HTR-8/SVneo (cell line): ENCODE data around the gene KRT72.

Source experiments
- DNase-seq: peaks from one replicate; pipeline ENCODE4 v3.0.0; 2011; ENCODE audit warnings: low spot score, mixed read lengths; ENCODE audit not compliant: insufficient read length
- FAIRE-seq: peaks from 2 replicates; lab custom pipeline; 2011; peaks lifted over from hg19 to GRCh38; lab: Jason Lieb, UNC

The KRT72 gene

DNA sequence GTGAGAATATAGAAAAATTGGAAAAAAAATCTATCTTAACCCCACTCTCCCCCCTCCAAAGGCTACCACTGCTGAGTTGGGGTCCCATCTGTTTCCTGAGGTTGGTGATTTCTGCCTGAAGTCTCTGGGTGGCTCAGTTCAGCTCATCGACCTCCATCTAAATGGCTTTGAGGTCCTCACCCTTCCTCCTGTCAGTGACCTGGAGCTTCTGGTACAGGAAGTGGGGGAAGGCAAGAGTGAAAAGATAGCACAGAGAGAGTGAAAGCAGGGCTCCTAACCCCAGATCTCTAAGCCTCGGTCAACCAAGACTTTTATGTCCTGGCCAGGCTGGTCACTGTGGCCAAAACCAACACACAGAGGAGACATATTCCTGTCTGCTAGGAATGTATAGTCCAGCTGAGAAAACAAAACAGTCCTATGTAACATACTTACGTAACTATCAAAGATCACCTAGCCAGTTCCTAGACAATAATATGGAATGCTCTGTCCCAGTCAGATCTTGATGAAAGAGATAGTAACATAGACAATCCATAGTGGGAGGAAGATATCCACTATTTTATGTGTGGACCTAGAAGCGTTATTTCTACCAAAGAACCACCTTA, 29.4 kb upstream of the KRT72 start:
- DNase-seq, result no peak
- FAIRE-seq, result no peak

GRCh38 chr12:52630008-52630500, 28.8 kb upstream of the KRT72 start:
- FAIRE-seq (no peak), DNase-seq (no peak)

GRCh38 chr12:52629281-52630007, 28.2 kb upstream of the KRT72 start:
- FAIRE-seq (no peak), DNase-seq (no peak)

DNA sequence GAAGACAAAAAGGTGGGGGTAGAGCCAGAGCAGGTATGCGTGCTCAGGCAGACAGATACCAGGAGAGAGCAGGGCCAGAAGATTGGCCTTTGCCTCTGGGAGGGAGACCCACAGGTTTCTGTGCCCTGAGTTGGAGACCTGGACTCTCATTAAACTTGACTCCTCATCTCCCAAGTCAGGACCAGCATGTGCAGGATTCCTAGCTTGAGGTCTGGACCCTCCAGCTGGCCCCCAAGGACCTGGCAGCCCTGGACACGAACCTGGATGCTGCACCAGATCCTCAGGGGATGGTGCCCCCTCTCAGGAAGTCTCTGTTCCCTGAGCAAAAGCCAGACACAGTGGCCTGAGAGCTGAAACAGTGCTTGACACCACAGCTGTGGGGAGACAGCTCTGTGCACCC, 27.6 kb upstream of the KRT72 start:
- FAIRE-seq (no peak), DNase-seq (no peak)

- FAIRE-seq (no peak), DNase-seq (no peak)
Measured at GRCh38 chr12:52628111-52628507, 26.8 kb upstream of the KRT72 start.

GRCh38 chr12:52627395-52628110, 26.3 kb upstream of the KRT72 start:
- no peak for DNase-seq
- no peak for FAIRE-seq

DNA sequence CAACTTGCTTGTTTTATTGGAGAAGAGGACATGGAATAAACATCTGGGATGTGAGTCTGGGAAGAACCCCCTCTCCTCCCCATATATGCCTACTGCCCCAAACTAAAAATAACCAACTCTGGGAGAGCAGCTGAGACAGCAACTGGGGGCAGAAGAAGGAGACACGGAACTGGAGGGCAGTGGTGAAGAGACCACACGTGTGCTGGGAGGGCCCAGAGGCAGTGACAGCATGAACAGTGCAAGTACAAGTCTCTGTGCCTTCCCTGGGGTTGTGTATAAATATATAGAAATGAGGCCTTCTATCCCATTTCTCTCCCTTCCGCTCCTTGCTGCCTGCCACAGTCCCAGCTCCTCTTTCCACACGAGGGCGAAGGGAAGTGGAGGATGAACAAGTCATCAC, 21.1 kb upstream of the KRT72 start:
- FAIRE-seq (no peak), DNase-seq (no peak)

GRCh38 chr12:52618866-52619265, 17.6 kb upstream of the KRT72 start:
- no peak for FAIRE-seq
- DNase-seq, result no peak

DNA sequence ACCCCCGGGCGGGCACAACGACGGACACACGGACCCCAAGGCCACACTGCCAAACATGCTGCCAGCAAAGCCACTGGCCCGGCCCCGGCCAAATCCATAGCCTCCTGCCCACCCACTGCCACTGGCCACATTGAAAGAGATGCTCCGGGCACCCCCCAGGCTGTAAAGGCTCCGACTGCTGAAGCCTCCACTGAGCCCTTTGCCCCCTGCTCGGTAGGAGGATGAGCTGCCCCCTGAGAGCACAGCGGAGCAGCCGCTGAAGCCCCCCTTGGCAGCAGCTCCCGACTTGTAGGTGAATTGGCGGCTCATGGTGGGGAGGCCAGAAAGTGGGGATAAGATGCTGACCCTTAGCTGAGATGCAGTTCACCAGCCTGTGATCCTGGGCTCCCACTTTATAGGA, 17.0 kb upstream of the KRT72 start, which contains the start of gene KRT73:
KRT73 (minus strand) TSS at position 344 of the 400 bp plus-strand sequence; CDS start at position 309, 35 bp downstream.
- no peak for FAIRE-seq
- DNase-seq, result no peak

DNA sequence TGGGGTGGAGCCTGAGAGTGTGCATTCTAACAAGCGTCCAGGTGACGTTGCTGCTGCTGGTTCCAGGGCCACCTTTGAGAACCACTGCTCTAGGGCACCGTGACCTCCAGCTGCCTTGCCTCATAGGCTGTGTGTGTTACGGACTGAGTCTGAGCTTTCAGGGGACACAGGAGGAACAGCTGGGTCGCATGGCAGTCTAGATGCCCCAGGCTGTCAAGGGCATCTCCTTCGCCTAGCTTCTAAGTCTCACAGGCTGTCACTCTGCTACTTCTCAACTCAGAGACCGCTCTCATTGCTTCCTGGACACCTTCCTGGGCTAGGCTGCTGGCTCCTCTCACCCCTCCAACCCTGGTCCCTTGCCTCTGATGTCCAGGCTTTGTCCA, 16.1 kb upstream of the KRT72 start:
- no peak for DNase-seq
- FAIRE-seq, result no peak

DNA sequence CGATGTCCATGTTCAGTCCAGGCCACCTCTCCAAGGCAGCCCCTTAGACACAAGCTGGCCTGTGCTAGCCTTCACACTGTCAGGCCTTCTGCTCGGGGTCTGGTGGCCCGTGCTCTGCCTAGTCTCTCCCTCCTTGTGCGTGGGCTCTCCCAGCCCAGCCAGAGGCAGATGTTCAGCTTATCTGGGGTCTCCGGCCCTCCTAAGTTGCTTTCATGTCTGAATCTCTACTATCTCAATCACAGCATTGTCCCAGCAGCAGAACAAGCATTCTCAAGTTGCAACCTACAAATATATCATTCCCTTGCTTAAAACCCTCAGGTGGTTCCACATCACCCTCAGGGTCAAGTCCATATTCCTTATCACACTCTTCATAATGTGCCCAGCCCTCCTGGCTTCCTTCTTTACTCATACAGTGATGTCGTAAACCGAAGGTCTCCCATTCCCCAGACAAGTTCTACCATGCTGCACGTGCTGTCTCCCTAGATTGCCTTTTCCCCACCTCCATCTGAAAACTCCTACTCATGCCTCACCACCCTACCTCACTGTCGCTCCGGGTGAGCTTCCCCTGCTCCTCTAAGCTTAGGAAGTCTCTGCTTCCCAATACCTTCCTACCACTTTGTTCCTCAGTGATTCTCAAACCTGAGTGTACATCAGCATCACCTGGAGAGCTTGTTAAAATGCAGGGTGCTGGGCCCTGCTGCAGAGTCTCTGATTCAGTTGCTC, 15.6 kb upstream of the KRT72 start:
- FAIRE-seq (no peak), DNase-seq (no peak)

- FAIRE-seq, result no peak
- no peak for DNase-seq
Measured at GRCh38 chr12:52615912-52616311, 14.6 kb upstream of the KRT72 start.

GRCh38 chr12:52615208-52615868, 14.1 kb upstream of the KRT72 start:
- DNase-seq (no peak), FAIRE-seq (no peak)

- FAIRE-seq (no peak), DNase-seq (no peak)
Measured at GRCh38 chr12:52614381-52615207, 13.3 kb upstream of the KRT72 start.

- DNase-seq (no peak), FAIRE-seq (no peak)
Measured at GRCh38 chr12:52613384-52614030, 12.2 kb upstream of the KRT72 start.

GRCh38 chr12:52612431-52613383, 11.4 kb upstream of the KRT72 start:
- no peak for FAIRE-seq
- no peak for DNase-seq

- FAIRE-seq, result no peak
- no peak for DNase-seq
Measured at GRCh38 chr12:52611080-52611468, 9.8 kb upstream of the KRT72 start.
